Uterus (tissue), 2 donors: Measurements from ENCODE around the gene AURKA.

Source experiments
- POLR2A ChIP-seq, 2 donors: fragments of 450-650 bp; IDR thresholded peaks; one replicate each; pipeline ENCODE4 v1.6.1; 2016; ENCODE audit warnings: antibody characterized with exemption in 2 of 2, mild to moderate bottlenecking in 1 of 2, moderate library complexity in 1 of 2
- TF ChIP-seq, protein P1 (sequence below), 4 experiments: fragments of 200-600 bp in 2 of 4; fragments of 450-650 bp in 2 of 4; sonication (generic) in 2 of 4; IDR thresholded peaks; one replicate each; pipeline ENCODE4 v1.5.1; 2016 to 2019; ENCODE audit warnings: antibody characterized with exemption in 4 of 4, mild to moderate bottlenecking in 2 of 4, moderate library complexity in 1 of 4

GRCh38 chr20:56347628-56348304 is 44.2 kb downstream of the AURKA start:
- TF ChIP-seq, protein P1, sequence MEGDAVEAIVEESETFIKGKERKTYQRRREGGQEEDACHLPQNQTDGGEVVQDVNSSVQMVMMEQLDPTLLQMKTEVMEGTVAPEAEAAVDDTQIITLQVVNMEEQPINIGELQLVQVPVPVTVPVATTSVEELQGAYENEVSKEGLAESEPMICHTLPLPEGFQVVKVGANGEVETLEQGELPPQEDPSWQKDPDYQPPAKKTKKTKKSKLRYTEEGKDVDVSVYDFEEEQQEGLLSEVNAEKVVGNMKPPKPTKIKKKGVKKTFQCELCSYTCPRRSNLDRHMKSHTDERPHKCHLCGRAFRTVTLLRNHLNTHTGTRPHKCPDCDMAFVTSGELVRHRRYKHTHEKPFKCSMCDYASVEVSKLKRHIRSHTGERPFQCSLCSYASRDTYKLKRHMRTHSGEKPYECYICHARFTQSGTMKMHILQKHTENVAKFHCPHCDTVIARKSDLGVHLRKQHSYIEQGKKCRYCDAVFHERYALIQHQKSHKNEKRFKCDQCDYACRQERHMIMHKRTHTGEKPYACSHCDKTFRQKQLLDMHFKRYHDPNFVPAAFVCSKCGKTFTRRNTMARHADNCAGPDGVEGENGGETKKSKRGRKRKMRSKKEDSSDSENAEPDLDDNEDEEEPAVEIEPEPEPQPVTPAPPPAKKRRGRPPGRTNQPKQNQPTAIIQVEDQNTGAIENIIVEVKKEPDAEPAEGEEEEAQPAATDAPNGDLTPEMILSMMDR (IDR thresholded peaks at IDR 0.05): no peak
- no peak for TF ChIP-seq POLR2A (IDR thresholded peaks at IDR 0.05)
